LNCAP (cell line): ENCODE data around the gene SYP.

Experiments used
- TF ChIP-seq, protein P1 (sequence below): fragments of 450-650 bp; IDR thresholded peaks from 2 replicates; pipeline ENCODE4 v1.5.1; 2017; ENCODE audit warnings: mild to moderate bottlenecking

SYP gene

DNA sequence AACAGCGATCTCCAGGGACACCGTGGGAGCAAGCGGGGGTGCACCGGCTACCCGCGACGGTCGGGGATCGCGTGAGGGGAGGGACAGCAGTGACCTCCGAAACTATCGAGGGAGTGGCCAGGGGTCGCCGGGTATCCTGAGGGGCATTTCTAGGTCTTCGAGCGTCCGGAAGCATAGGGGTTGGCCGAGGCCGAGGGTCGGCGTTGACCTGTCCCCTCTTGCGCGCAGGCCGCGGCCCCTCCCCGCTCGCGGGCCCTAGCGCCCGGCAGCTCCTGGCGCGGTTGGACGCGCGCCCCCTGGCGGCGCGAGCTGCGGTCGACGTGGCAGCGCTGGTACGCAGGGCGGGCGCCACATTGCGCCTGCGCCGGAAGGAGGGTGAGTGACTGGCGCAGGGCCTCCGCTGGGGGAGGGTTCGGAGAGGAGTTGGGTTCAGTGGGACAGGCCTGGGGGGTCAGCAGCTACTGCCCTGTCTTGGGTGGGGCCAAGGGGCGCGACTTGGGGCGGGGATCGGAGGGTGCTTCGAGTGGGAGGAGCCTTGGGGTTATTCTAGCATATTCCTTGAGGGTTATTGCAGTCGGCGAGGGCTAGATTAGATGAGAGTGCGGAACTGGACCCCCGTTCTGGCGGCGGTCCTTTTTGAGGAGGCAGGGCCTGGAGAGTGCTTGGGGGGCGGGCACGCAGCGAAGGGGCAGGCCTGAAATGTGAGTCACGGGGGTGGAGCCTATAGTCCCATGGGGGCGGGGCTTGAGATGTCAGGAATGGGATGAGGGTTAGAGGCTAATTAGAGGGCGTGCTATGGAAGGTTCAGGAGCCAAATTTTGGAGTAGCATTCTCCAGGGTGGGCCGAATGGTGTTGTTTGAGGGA lies 36.2 kb downstream of the SYP start:
- TF ChIP-seq, protein P1, sequence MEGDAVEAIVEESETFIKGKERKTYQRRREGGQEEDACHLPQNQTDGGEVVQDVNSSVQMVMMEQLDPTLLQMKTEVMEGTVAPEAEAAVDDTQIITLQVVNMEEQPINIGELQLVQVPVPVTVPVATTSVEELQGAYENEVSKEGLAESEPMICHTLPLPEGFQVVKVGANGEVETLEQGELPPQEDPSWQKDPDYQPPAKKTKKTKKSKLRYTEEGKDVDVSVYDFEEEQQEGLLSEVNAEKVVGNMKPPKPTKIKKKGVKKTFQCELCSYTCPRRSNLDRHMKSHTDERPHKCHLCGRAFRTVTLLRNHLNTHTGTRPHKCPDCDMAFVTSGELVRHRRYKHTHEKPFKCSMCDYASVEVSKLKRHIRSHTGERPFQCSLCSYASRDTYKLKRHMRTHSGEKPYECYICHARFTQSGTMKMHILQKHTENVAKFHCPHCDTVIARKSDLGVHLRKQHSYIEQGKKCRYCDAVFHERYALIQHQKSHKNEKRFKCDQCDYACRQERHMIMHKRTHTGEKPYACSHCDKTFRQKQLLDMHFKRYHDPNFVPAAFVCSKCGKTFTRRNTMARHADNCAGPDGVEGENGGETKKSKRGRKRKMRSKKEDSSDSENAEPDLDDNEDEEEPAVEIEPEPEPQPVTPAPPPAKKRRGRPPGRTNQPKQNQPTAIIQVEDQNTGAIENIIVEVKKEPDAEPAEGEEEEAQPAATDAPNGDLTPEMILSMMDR = peak; percentile 68

DNA sequence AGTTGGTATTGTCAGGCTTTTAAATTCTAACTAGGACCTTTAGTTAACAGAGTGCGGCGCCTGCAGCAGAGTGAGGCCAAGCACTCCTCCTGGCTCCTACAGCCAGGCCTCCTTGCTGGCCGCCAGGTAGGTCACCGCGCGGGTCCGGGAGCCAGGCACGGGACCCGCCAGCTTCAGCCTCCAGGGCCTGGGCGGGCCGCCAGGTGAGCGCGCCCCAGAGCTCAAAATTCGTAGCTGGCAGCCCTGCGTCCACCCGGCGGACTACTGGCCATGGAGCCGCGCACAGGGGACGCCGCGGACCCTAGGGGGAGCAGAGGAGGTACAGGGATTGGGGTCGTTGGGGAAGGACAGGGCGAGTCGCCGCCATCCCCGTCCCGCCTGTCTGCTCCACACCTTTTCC lies 37.4 kb downstream of the SYP start, which contains the start of gene MAGIX:
TSS of gene MAGIX (plus strand) at position 139 of the 400 bp plus-strand sequence. CDS start at position 271, 132 bp downstream.
- TF ChIP-seq, protein P1 = no peak

DNA sequence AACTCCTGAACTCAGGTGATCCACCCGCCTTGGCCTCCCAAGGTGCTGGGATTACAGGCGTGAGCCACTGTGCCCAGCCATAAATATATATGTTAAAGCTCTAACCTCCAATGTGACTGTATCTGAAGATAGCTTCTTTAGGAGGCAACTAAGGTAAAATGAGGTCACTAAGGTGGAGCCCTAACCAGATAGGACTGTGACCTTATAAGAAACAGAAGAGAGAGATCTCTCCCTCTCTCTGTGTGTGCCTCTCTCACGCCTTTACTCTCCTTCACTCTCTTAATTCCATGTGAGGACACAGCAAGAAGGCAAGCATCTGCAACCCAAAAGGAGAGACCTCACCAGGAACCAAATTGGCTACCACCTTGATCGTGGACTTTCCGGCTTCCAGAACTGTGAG lies 38.4 kb downstream of the SYP start:
- TF ChIP-seq, protein P1 = no peak

DNA sequence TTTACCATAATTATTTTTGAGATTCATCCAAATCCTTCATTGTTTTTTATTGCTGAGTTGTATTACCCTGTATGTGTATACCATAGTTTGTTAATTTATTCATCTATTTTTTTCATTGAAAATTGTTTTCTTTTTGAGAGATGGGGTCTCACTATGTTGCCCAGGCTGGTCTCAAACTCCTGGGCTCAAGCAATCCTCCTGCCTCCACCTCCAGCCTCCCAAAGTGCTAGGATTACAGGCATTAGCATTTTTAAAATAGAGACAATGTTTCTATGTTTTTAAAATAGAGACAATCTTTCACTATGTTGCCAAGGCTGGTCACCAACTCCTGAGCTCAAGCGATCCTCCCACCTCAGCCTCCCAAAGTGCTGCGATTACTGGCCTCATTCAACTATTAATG lies 39.1 kb downstream of the SYP start:
- TF ChIP-seq, protein P1 = no peak

DNA sequence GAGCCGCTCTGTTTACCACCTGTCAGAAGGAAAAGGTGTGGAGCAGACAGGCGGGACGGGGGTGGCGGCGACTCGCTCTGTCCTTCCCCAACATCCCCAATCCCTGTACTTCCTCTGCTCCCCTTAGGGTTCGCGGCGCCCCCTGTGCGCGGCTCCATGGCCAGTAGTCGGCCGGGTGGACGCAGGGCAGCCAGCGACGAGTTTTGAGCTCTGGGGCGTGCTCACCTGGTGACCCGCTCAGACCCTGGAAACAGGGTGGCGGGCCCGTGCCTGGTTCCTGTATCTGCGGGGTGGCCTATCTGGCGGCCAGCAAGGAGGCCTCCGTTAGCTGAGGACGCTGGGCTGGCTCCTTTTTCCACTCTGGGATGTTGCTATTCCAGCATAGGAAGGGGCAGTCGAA lies 42.8 kb downstream of the SYP start:
- TF ChIP-seq, protein P1 = no peak

DNA sequence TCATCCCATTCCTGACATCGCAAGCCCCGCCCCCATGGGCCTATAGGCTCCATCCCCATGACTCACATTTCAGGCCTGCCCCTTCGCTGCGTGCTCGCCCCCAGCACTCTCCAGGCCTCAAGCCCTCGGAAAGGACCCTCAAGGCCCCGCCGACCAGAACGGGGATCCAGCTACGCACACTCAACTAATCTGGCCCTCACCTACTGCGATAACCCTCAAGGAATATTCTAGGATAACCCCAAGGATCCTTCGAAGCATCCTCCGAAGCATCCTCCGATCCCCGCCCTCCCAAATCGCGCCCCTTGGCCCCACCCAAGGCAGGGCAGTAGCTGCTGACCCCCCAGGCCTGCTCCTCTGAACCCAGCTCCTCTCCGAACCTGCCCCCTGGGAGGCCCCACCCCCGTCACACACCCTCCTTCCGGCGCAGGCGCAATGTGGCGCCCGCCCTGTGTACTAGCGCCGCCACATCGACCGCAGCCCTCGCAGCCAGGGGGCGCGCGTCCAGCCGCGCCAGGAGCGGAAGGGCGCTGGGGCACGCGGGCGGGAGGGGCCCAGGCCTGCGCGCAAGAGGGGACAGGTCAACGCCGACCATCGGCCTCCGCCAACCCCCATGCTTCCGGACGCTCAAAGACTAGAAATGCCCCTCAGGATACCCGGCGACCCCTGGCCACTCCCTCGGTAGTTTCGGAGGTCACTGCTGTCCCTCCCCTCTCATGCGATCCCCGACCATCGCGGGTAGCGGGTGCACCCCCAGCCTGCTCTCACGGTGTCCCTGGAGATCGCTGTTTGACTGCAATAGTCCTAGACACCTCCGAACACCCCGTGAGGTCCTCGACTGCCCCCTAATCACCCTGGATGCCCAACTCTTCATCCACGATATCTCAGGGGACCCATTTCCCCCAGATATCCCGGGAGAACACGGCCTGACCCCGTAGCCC lies 43.8 kb downstream of the SYP start:
- TF ChIP-seq, protein P1 = peak; percentile 67

DNA sequence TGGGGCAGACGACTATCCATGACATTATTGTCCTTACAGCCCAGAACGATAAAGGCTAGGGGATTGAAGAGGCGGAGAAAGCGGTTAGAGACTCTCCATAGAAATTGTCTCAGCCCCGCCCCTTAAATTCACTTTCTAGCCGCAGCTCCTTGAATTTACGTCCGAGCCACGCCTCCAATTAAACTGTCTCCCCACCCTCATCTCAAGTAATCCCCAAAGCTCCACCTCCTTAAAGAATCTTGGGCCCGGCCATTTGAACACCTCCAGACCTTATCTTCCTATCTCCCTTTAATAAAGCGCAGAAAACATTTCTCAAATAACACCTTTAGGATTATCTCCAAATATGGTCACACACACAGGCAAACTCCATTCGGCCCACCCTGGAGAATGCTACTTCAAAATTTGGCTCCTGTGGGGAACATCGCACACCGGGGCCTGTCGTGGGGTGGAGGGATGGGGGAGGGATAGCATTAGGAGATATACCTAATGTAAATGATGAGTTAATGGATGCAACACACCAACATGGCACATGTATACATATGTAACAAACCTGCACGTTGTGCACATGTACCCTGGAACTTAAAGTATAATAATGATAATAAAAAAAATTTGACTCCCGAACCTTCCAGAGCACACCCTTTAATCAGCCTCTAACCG lies 44.6 kb downstream of the SYP start:
- TF ChIP-seq, protein P1 = no peak
